IMR-90 (cell line): ENCODE results near the gene ZNF791. TPM values are rescaled to one million over a fixed set of nuclear protein-coding genes. Genes with fewer than 3 reads are reported as not detected.

Source experiments
- ATAC-seq: fragments of 200-7000 bp; cut with Tn5 transposase; 2 replicates; pipeline ENCODE4 v1.9.1; 2020; ENCODE audit warnings: low read depth, mild to moderate bottlenecking, moderate library complexity
- BruUV-seq: library from RNA; stranded (reverse); fragments of 400-500 nt; replicated peaks from 2 replicates; lab custom pipeline; 2021; lab: Mats Ljungman, UMichigan
- CTCF ChIA-PET: fragments of 300-600 bp; formaldehyde crosslinking; extraction: SDS; loops from one replicate; lab custom pipeline; 2021; ENCODE audit warnings: antibody characterized with exemption; lab: Yijun Ruan, JAX
- POLR2A ChIA-PET: fragments of 300-600 bp; sonication (Branson Sonifier 250); formaldehyde crosslinking; loops from one replicate; lab custom pipeline; 2022; ENCODE audit warnings: antibody characterized with exemption; ENCODE audit not compliant: unreplicated experiment; lab: Charles Lee
- DNase-seq: peaks from one replicate; pipeline ENCODE4 v3.0.0; 2013
- H2AFZ ChIP-seq: replicated peaks from 2 replicates; pipeline ENCODE3; 2013; ENCODE audit warnings: low read length, mild to moderate bottlenecking; ENCODE audit not compliant: poor library complexity
- H2AK5ac ChIP-seq: 2 replicates; pipeline ENCODE4 v1.6.1; 2013; ENCODE audit warnings: low read depth, low read length, inconsistent platforms
- H2AK9ac ChIP-seq: replicated peaks from 2 replicates; pipeline ENCODE3; 2013; ENCODE audit warnings: mild to moderate bottlenecking, low read depth, low read length, moderate library complexity; ENCODE audit not compliant: poor library complexity
- H2BK120ac ChIP-seq: 2 replicates; pipeline ENCODE4 v1.6.1; 2013; ENCODE audit warnings: low read depth, low read length, inconsistent platforms
- H2BK15ac ChIP-seq: 3 replicates; pipeline ENCODE4 v1.6.1; 2013; ENCODE audit warnings: low read depth, low read length, inconsistent platforms
- H2BK20ac ChIP-seq: 2 replicates; pipeline ENCODE4 v1.6.1; 2013; ENCODE audit warnings: low read depth, mild to moderate bottlenecking, inconsistent platforms, low read length, moderate library complexity
- H2BK5ac ChIP-seq: 2 replicates; pipeline ENCODE4 v1.6.1; 2013; ENCODE audit warnings: mild to moderate bottlenecking, low read depth, low read length, inconsistent platforms; ENCODE audit not compliant: poor library complexity, severe bottlenecking
- H3K14ac ChIP-seq: replicated peaks from 2 replicates; pipeline ENCODE4 v1.6.1; 2013; ENCODE audit warnings: low read depth, low read length, inconsistent platforms
- H3K18ac ChIP-seq: 2 replicates; pipeline ENCODE4 v1.6.1; 2013; ENCODE audit warnings: low read depth, low read length, control low read depth
- H3K23ac ChIP-seq: 2 replicates; pipeline ENCODE4 v1.6.1; 2013; ENCODE audit warnings: low read depth, low read length, inconsistent platforms
- H3K27ac ChIP-seq: 2 replicates; pipeline ENCODE4 v1.5.1; 2013; ENCODE audit warnings: mild to moderate bottlenecking, control low read depth, low read length; ENCODE audit not compliant: insufficient read depth
- H3K27me3 ChIP-seq: 2 replicates; pipeline ENCODE4 v1.6.1; 2013; ENCODE audit warnings: low read length; ENCODE audit not compliant: control insufficient read depth, insufficient read depth
- H3K36me3 ChIP-seq: 2 replicates; pipeline ENCODE4 v1.6.1; 2013; ENCODE audit warnings: low read length, mixed read lengths; ENCODE audit not compliant: control insufficient read depth, insufficient read depth
- H3K4ac ChIP-seq: 2 replicates; pipeline ENCODE4 v1.6.1; 2013; ENCODE audit warnings: low read depth, low read length, inconsistent platforms
- H3K4me1 ChIP-seq: 2 replicates; pipeline ENCODE4 v1.6.1; 2013; ENCODE audit warnings: low read length, mixed read lengths; ENCODE audit not compliant: control insufficient read depth, insufficient read depth
- H3K4me2 ChIP-seq: 2 replicates; pipeline ENCODE4 v1.6.1; 2013; ENCODE audit warnings: low read depth, mild to moderate bottlenecking, control low read depth, low read length, moderate library complexity
- H3K4me3 ChIP-seq: 2 replicates; pipeline ENCODE4 v1.5.1; 2013; ENCODE audit warnings: low read depth, mild to moderate bottlenecking, control low read depth, low read length, moderate library complexity; ENCODE audit not compliant: insufficient read depth
- H3K56ac ChIP-seq: 2 replicates; pipeline ENCODE4 v1.6.1; 2013; ENCODE audit warnings: low read length, inconsistent platforms; ENCODE audit not compliant: insufficient read depth; ENCODE audit errors: extremely low read depth
- H3K79me1 ChIP-seq, 2 experiments: 2 replicates each; pipeline ENCODE4 v1.6.1; 2013; ENCODE audit warnings: low read length in 2 of 2, inconsistent platforms in 1 of 2, low read depth in 1 of 2
- H3K9ac ChIP-seq: 2 replicates; pipeline ENCODE4 v1.6.1; 2013; ENCODE audit warnings: low read depth, low read length, control low read depth
- H3K9me1 ChIP-seq: 2 replicates; pipeline ENCODE4 v1.6.1; 2013; ENCODE audit warnings: low read length, inconsistent platforms; ENCODE audit not compliant: insufficient read depth
- H3K9me3 ChIP-seq: 2 replicates; pipeline ENCODE4 v1.6.1; 2013; ENCODE audit warnings: low read length; ENCODE audit not compliant: control insufficient read depth, insufficient read depth
- H4K20me1 ChIP-seq: 2 replicates; pipeline ENCODE4 v1.6.1; 2013; ENCODE audit warnings: low read length, inconsistent platforms; ENCODE audit not compliant: insufficient read depth
- H4K5ac ChIP-seq: 2 replicates; pipeline ENCODE4 v1.6.1; 2013; ENCODE audit warnings: mild to moderate bottlenecking, low read depth, low read length, control low read depth
- H4K8ac ChIP-seq, 2 experiments: 2 replicates each; pipeline ENCODE4 v1.6.1; 2013; ENCODE audit warnings: low read depth in 2 of 2, low read length in 2 of 2, control low read depth in 1 of 2, inconsistent platforms in 1 of 2
- H4K91ac ChIP-seq: 2 replicates; pipeline ENCODE4 v1.6.1; 2013; ENCODE audit warnings: low read depth, low read length, inconsistent platforms; ENCODE audit not compliant: insufficient read depth
- BHLHE40 ChIP-seq: fragments of 150-350 bp; IDR thresholded peaks from 2 replicates; pipeline ENCODE4 v1.6.1; 2016; ENCODE audit warnings: mild to moderate bottlenecking, low read depth, low read length
- CEBPB ChIP-seq: IDR thresholded peaks from 2 replicates; pipeline ENCODE4 v1.6.1; 2012; ENCODE audit warnings: low read depth, low read length, improper control_type of control experiment
- CHD1 ChIP-seq: IDR thresholded peaks from 2 replicates; pipeline ENCODE4 v1.6.1; 2012; ENCODE audit warnings: low read depth, low read length, improper control_type of control experiment
- FOS ChIP-seq: fragments of 150-350 bp; IDR thresholded peaks from 2 replicates; pipeline ENCODE4 v1.6.1; 2016; ENCODE audit warnings: low read depth, low read length
- MAFK ChIP-seq: IDR thresholded peaks from 2 replicates; pipeline ENCODE4 v1.6.1; 2012; ENCODE audit warnings: low read depth, low read length, improper control_type of control experiment
- MAZ ChIP-seq: IDR thresholded peaks from 2 replicates; pipeline ENCODE4 v1.6.1; 2012; ENCODE audit warnings: low read depth, mild to moderate bottlenecking, low read length, improper control_type of control experiment, moderate library complexity, borderline replicate concordance
- MXI1 ChIP-seq: IDR thresholded peaks from 2 replicates; pipeline ENCODE4 v1.6.1; 2012; ENCODE audit warnings: low read depth, mild to moderate bottlenecking, low read length, moderate library complexity, borderline replicate concordance
- NFE2L2 ChIP-seq: fragments of 150-350 bp; IDR thresholded peaks from 2 replicates; pipeline ENCODE4 v1.6.1; 2016; ENCODE audit warnings: low read depth, mild to moderate bottlenecking, low read length
- POLR2A ChIP-seq: IDR thresholded peaks from 2 replicates; pipeline ENCODE4 v1.6.1; 2012; ENCODE audit warnings: mild to moderate bottlenecking, low read depth, low read length
- RAD21 ChIP-seq: IDR thresholded peaks from 2 replicates; pipeline ENCODE4 v1.6.1; 2012; ENCODE audit warnings: low read length, improper control_type of control experiment
- RCOR1 ChIP-seq: IDR thresholded peaks from 2 replicates; pipeline ENCODE4 v1.6.1; 2012; ENCODE audit warnings: mild to moderate bottlenecking, low read length, improper control_type of control experiment; ENCODE audit not compliant: insufficient replicate concordance
- RFX5 ChIP-seq: IDR thresholded peaks from 2 replicates; pipeline ENCODE4 v1.8.0; 2012; ENCODE audit warnings: low read depth, mild to moderate bottlenecking, low read length, moderate library complexity
- SMC3 ChIP-seq: fragments of 150-350 bp; IDR thresholded peaks from 2 replicates; pipeline ENCODE4 v1.6.1; 2016; ENCODE audit warnings: low read depth, mild to moderate bottlenecking, antibody characterized with exemption, low read length, moderate library complexity
- WGBS, 2 experiments: methylation state at CpG; one replicate each; pipeline versions ENCODE4 v1.1.5 to v1.1.7; 2013; ENCODE audit warnings: missing lambda C conversion rate in 2 of 2; ENCODE audit not compliant: insufficient read length in 1 of 2; ENCODE audit errors: extremely low coverage in 2 of 2; 5-methylcytosine and 5-hydroxymethylcytosine counted together
- dilution Hi-C: fragments of 300-500 bp; cut with HindIII; formaldehyde crosslinking; loops from one replicate; pipeline ENCODE4 v1.14.3; 2018; ENCODE audit warnings: low sequenced_read_pairs; ENCODE audit not compliant: unreplicated experiment
- in situ Hi-C: fragments of 300-500 bp; cut with MboI; formaldehyde crosslinking; loops from 3 replicates; pipeline ENCODE4 v1.14.3; 2019; ENCODE audit warnings: low sequenced_read_pairs, inconsistent platforms, mixed read lengths
- intact Hi-C: fragments of 100-400 bp; cut with micrococcal nuclease; formaldehyde crosslinking; loops from 2 replicates; pipeline ENCODE4 v1.10.0; 2022
- polyA plus RNA-seq, 3 experiments: library from polyadenylated mRNA; depleted of rRNA; stranded (reverse); fragments of >200 nt; gene quantifications; 2 replicates each; pipeline ENCODE4 v1.2.3, GENCODE V29; 2012; ENCODE audit warnings: low replicate concordance in 1 of 3
- total RNA-seq: library from RNA; depleted of rRNA; stranded (reverse); fragments of >200 nt; gene quantifications from 2 replicates; pipeline ENCODE4 v1.2.3, GENCODE V29; 2012
- TF ChIP-seq, protein P1 (sequence below): conservative IDR thresholded peaks from 2 replicates; pipeline ENCODE4 v1.5.1; 2012; ENCODE audit warnings: mild to moderate bottlenecking, low read depth, low read length, improper control_type of control experiment
- TF ChIP-seq, protein P2 (sequence below): fragments of 150-350 bp; IDR thresholded peaks from 2 replicates; pipeline ENCODE4 v1.6.1; 2017; ENCODE audit warnings: mild to moderate bottlenecking, antibody characterized with exemption, low read length, low read depth
- TF ChIP-seq, protein P3 (sequence below): fragments of 150-350 bp; IDR thresholded peaks from 2 replicates; pipeline ENCODE4 v1.6.1; 2016; ENCODE audit warnings: low read depth, mild to moderate bottlenecking, low read length, moderate library complexity, borderline replicate concordance

ZNF791 gene
- total and polyA plus RNA-seq, 2 of the 4 experiments (the other 2 are of a cell fraction): 7.1 to 15.8 TPM

DNA sequence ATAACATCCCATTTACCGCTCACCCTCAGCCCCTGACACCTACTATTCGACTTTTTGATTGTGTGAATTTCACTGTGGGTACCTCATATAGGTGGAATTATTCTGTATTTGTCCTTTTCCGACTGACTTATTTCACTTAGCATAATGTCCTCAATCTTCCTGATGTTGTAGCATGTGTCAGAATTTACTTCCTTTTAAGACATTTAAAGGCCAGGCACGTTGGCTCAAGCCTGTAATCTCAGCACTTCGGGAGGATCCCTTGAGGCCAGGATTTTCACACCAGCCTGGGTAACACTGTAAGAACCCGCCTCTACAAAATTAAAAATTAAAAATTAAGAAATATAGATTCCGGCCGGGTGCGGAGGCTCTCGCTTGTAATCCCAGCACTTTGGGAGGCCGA lies 13.1 kb upstream of the ZNF791 start:
- H2AK9ac ChIP-seq: no peak overlapping the region
- H3K9ac ChIP-seq: no peak overlapping the region
- ATAC-seq (no peak), DNase-seq (no peak)
- H2AK5ac ChIP-seq: no peak overlapping the region
- H4K5ac ChIP-seq: no peak overlapping the region
- H3K14ac ChIP-seq: no peak overlapping the region
- WGBS, 2 experiments: no CpG with 5 or more reads among the region's 11 CpGs
- H3K4me1 ChIP-seq: no peaks in the 10 kb centered on the region
- no peaks in the 10 kb centered on the region; a peak in 3 of 4 replicates for H3K79me1 ChIP-seq
- H3K18ac ChIP-seq: no peak overlapping the region
- no TSS peak for BruUV-seq
- no peaks in the 10 kb centered on the region; the same call in 1 of the 2 replicates for H4K20me1 ChIP-seq
- in situ Hi-C loops (no loop called here), intact Hi-C loops (no loop called here), dilution Hi-C loops (no loop called here)
- H3K56ac ChIP-seq: no peak overlapping the region
- H2BK15ac ChIP-seq: no peak overlapping the region
- no peaks in the 10 kb centered on the region for H3K9me3 ChIP-seq
- no peak overlapping the region for H3K27ac ChIP-seq
- H2BK20ac ChIP-seq: no peak overlapping the region
- no peaks in the 10 kb centered on the region for H3K9me1 ChIP-seq
- no peak overlapping the region for H3K4me3 ChIP-seq
- peaks cover 17% of the 10 kb centered on the region; the same call in 1 of the 2 replicates for H3K36me3 ChIP-seq
- no peak overlapping the region for H2BK5ac ChIP-seq
- H3K27me3 ChIP-seq: no peaks in the 10 kb centered on the region
- H4K8ac ChIP-seq: no peak overlapping the region
- no peak overlapping the region for H3K23ac ChIP-seq
- H2AFZ ChIP-seq: no peak overlapping the region
- H4K91ac ChIP-seq: no peak overlapping the region
- ChIA-PET CTCF (no interaction called here), POLR2A (no interaction called here)
- no peak overlapping the region for H3K4ac ChIP-seq
- H2BK120ac ChIP-seq: no peak overlapping the region
- no peak overlapping the region for H3K4me2 ChIP-seq
- no peak for TF ChIP-seq BHLHE40
- TF ChIP-seq RFX5: no peak
- TF ChIP-seq MXI1: no peak
- TF ChIP-seq, protein P1, sequence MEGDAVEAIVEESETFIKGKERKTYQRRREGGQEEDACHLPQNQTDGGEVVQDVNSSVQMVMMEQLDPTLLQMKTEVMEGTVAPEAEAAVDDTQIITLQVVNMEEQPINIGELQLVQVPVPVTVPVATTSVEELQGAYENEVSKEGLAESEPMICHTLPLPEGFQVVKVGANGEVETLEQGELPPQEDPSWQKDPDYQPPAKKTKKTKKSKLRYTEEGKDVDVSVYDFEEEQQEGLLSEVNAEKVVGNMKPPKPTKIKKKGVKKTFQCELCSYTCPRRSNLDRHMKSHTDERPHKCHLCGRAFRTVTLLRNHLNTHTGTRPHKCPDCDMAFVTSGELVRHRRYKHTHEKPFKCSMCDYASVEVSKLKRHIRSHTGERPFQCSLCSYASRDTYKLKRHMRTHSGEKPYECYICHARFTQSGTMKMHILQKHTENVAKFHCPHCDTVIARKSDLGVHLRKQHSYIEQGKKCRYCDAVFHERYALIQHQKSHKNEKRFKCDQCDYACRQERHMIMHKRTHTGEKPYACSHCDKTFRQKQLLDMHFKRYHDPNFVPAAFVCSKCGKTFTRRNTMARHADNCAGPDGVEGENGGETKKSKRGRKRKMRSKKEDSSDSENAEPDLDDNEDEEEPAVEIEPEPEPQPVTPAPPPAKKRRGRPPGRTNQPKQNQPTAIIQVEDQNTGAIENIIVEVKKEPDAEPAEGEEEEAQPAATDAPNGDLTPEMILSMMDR: no peak
- no peak for TF ChIP-seq SMC3
- TF ChIP-seq RCOR1: no peak
- TF ChIP-seq MAFK: no peak
- TF ChIP-seq CEBPB: no peak
- TF ChIP-seq, protein P2, sequence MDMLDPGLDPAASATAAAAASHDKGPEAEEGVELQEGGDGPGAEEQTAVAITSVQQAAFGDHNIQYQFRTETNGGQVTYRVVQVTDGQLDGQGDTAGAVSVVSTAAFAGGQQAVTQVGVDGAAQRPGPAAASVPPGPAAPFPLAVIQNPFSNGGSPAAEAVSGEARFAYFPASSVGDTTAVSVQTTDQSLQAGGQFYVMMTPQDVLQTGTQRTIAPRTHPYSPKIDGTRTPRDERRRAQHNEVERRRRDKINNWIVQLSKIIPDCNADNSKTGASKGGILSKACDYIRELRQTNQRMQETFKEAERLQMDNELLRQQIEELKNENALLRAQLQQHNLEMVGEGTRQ: no peak
- no peak for TF ChIP-seq MAZ
- TF ChIP-seq NFE2L2: no peak
- TF ChIP-seq FOS: no peak
- TF ChIP-seq POLR2A: no peak
- TF ChIP-seq CHD1: no peak
- TF ChIP-seq RAD21: no peak
- TF ChIP-seq, protein P3, sequence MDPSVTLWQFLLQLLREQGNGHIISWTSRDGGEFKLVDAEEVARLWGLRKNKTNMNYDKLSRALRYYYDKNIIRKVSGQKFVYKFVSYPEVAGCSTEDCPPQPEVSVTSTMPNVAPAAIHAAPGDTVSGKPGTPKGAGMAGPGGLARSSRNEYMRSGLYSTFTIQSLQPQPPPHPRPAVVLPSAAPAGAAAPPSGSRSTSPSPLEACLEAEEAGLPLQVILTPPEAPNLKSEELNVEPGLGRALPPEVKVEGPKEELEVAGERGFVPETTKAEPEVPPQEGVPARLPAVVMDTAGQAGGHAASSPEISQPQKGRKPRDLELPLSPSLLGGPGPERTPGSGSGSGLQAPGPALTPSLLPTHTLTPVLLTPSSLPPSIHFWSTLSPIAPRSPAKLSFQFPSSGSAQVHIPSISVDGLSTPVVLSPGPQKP: no peak
